PC-3 (cell line): ENCODE data around the gene DDI2.

Source experiments
- EZH2 ChIP-seq: fragments of 300-600 bp; sonication (generic); IDR thresholded peaks from one replicate; pipeline ENCODE4 v1.6.1; 2017; ENCODE audit warnings: antibody characterized with exemption, mild to moderate bottlenecking, low read length; ENCODE audit not compliant: unreplicated experiment
- TF ChIP-seq, protein P1 (sequence below): fragments of 300-600 bp; sonication (generic); conservative IDR thresholded peaks from 2 replicates; pipeline ENCODE4 v1.5.1; 2017; ENCODE audit warnings: antibody characterized with exemption, low read depth, mild to moderate bottlenecking, low read length

DNA sequence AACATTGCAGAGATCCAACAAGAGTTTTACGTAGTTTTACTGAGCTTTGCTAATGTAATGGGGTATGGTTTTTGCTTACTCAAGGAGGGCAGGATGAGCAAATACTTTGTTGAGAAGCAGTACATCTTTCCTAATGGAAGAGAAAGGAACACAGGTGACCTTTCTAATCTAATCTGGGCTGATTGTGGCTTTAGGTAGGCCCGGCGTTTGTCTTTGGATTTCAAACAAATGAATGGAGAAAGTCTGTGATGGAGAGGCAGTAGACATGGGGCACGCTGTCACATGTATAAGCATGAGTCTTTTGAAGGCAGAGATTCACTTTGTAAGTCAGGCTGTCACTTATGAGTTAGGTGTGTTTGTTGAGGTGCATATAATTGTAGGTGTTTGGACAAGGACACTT, 68.6 kb downstream of the DDI2 start:
- TF ChIP-seq EZH2 = no peak
- TF ChIP-seq, protein P1, sequence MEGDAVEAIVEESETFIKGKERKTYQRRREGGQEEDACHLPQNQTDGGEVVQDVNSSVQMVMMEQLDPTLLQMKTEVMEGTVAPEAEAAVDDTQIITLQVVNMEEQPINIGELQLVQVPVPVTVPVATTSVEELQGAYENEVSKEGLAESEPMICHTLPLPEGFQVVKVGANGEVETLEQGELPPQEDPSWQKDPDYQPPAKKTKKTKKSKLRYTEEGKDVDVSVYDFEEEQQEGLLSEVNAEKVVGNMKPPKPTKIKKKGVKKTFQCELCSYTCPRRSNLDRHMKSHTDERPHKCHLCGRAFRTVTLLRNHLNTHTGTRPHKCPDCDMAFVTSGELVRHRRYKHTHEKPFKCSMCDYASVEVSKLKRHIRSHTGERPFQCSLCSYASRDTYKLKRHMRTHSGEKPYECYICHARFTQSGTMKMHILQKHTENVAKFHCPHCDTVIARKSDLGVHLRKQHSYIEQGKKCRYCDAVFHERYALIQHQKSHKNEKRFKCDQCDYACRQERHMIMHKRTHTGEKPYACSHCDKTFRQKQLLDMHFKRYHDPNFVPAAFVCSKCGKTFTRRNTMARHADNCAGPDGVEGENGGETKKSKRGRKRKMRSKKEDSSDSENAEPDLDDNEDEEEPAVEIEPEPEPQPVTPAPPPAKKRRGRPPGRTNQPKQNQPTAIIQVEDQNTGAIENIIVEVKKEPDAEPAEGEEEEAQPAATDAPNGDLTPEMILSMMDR = no peak
